Measurements from ENCODE around the gene PAX7.

DNA sequence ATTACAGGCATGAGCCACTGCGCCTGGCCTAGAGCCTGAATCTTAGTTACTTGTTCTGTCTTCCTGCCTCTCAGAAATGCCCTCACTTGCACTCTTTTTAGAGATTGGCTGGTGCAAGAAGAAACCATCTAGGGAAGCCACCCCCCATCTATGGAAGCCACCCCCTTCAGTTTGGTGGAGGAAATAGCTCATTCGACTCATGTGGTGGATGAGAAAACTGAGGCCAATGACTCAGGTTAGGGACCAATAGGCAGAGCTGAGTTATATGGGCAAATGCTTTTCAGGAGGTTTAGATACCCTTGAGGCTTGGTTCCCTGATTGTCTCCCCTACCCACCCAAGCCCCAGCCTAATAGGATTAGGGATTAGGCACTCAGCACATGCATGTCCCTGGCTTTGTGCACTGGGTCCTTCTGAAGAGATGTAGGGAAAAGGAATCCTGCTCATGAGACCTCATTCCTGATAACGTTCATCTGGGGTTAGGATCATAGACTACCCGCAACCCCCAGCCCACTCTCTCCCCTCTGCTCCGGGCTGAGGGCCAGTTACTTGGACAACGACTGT, 77.1 kb downstream of the PAX7 start:
- TF ChIP-seq, protein P1, sequence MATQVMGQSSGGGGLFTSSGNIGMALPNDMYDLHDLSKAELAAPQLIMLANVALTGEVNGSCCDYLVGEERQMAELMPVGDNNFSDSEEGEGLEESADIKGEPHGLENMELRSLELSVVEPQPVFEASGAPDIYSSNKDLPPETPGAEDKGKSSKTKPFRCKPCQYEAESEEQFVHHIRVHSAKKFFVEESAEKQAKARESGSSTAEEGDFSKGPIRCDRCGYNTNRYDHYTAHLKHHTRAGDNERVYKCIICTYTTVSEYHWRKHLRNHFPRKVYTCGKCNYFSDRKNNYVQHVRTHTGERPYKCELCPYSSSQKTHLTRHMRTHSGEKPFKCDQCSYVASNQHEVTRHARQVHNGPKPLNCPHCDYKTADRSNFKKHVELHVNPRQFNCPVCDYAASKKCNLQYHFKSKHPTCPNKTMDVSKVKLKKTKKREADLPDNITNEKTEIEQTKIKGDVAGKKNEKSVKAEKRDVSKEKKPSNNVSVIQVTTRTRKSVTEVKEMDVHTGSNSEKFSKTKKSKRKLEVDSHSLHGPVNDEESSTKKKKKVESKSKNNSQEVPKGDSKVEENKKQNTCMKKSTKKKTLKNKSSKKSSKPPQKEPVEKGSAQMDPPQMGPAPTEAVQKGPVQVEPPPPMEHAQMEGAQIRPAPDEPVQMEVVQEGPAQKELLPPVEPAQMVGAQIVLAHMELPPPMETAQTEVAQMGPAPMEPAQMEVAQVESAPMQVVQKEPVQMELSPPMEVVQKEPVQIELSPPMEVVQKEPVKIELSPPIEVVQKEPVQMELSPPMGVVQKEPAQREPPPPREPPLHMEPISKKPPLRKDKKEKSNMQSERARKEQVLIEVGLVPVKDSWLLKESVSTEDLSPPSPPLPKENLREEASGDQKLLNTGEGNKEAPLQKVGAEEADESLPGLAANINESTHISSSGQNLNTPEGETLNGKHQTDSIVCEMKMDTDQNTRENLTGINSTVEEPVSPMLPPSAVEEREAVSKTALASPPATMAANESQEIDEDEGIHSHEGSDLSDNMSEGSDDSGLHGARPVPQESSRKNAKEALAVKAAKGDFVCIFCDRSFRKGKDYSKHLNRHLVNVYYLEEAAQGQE (IDR thresholded peaks at IDR 0.05; ENCODE audit: low read depth) = no peak
- no peak for TF ChIP-seq TAF1 (IDR thresholded peaks at IDR 0.05; ENCODE audit: low read depth)
- no peak for TF ChIP-seq TCF12 (IDR thresholded peaks at IDR 0.05; ENCODE audit: low read depth)
- TF ChIP-seq EGR1 (IDR thresholded peaks at IDR 0.05) = no peak
- TF ChIP-seq EP300 (IDR thresholded peaks at IDR 0.05; ENCODE audit: borderline replicate concordance) = no peak
